Sigmoid colon (tissue), 7 donors: ENCODE results near the gene CEP164. TPM values are rescaled to one million over a fixed set of nuclear protein-coding genes. Genes with fewer than 3 reads are reported as not detected.
"Not testable (repeated sequence)": the region's sequence is repeated elsewhere in the genome, so short reads cannot be mapped to it uniquely, and the experiment has no call there.

Experiments
- DNase-seq: peaks from one replicate; pipeline ENCODE4 v3.0.0-alpha.2; 2019
- H3K27ac ChIP-seq, 4 donors: fragments of 200-600 bp; sonication (generic); one replicate each; pipeline ENCODE4 v1.5.1; 2016 to 2019; ENCODE audit warnings: mild to moderate bottlenecking in 1 of 4
- H3K27me3 ChIP-seq, 3 donors: fragments of 200-600 bp; sonication (generic); one replicate each; pipeline ENCODE4 v1.5.1; 2019; ENCODE audit warnings: mild to moderate bottlenecking in 1 of 3
- H3K36me3 ChIP-seq, 4 donors: fragments of 200-600 bp; sonication (generic); one replicate each; pipeline ENCODE4 v1.5.1; 2016 to 2019
- H3K4me1 ChIP-seq, 4 donors: fragments of 200-600 bp; sonication (generic); one replicate each; pipeline ENCODE4 v1.5.1; 2017 to 2019
- H3K4me3 ChIP-seq, 4 donors: fragments of 200-600 bp; sonication (generic); one replicate each; pipeline ENCODE4 v1.5.1; 2017 to 2019; ENCODE audit warnings: mild to moderate bottlenecking in 2 of 4, moderate library complexity in 1 of 4
- H3K9me3 ChIP-seq, 4 donors: fragments of 200-600 bp in 3 of 4; sonication (generic) in 3 of 4; one replicate each; pipeline versions ENCODE4 v1.5.1 to v1.6.1; 2013 to 2019
- CTCF ChIP-seq, 4 experiments: fragments of 450-650 bp in 3 of 4; fragments of 200-600 bp in 1 of 4; IDR thresholded peaks; one replicate each; pipeline ENCODE4 v1.5.1; 2016 to 2019; ENCODE audit warnings: antibody characterized with exemption in 4 of 4, mild to moderate bottlenecking in 3 of 4, moderate library complexity in 2 of 4
- EP300 ChIP-seq, 4 donors: sonication (generic); formaldehyde crosslinking; IDR thresholded peaks; one replicate each; pipeline ENCODE4 v1.6.1; 2017; ENCODE audit warnings: antibody characterized with exemption in 4 of 4
- POLR2A ChIP-seq, 2 donors: fragments of 450-650 bp; IDR thresholded peaks; one replicate each; pipeline ENCODE4 v1.6.1; 2016; ENCODE audit warnings: antibody characterized with exemption in 2 of 2, mild to moderate bottlenecking in 2 of 2, moderate library complexity in 2 of 2
- POLR2AphosphoS5 ChIP-seq, 4 donors: sonication (generic); formaldehyde crosslinking; IDR thresholded peaks; one replicate each; pipeline ENCODE4 v1.6.1; 2017; ENCODE audit warnings: antibody characterized with exemption in 4 of 4
- WGBS, 2 donors: extraction: QIAGEN DNeasy Blood & Tissue Kit; methylation state at CpG; one replicate each; pipeline ENCODE4 v1.1.7; 2013; 5-methylcytosine and 5-hydroxymethylcytosine counted together
- intact Hi-C: fragments of 100-400 bp; cut with DNase I; formaldehyde crosslinking; loops from one replicate; pipeline ENCODE4 v1.15.1; 2023
- polyA plus RNA-seq, 3 donors: library from polyadenylated mRNA; stranded (reverse); fragments of 200-250 nt; gene quantifications; one replicate each; pipeline ENCODE4 v1.2.3, GENCODE V29; 2013
- total RNA-seq, 4 donors: library from RNA; depleted of rRNA; stranded (reverse); fragments of >200 nt; gene quantifications; one replicate each; pipeline ENCODE4 v1.1.0, GENCODE V29; 2016
- donor health status: healthy with polysubstance abuse.
- donor health status: Bipolar disorder and iron deficiency.
- donor health status: healthy.

CEP164 gene
- total and polyA plus RNA-seq, 7 donors: 1.8 to 40.4 (median 16.3) TPM

GRCh38 chr11:117394221-117394925 is 66.7 kb downstream of the CEP164 start:
- DNase-seq: peak; percentile 45
- 93 to 96% methylated on average over 14 of the region's 14 CpGs for WGBS, 2 donors
- H3K36me3 ChIP-seq: peaks cover 14 to 93% (median 75%) of the 10 kb centered on the region in 4 donors
- peaks cover 0 to 3% (median 0%) of the 10 kb centered on the region in 4 donors for H3K9me3 ChIP-seq
- no peak overlapping the region for H3K4me3 ChIP-seq
- no peaks in the 10 kb centered on the region for H3K27me3 ChIP-seq
- H3K27ac ChIP-seq: no peak overlapping the region
- no peak for TF ChIP-seq POLR2AphosphoS5 (IDR thresholded peaks at IDR 0.05)
- TF ChIP-seq EP300 (IDR thresholded peaks at IDR 0.05): no peak
- TF ChIP-seq CTCF (IDR thresholded peaks at IDR 0.05): no peak
- TF ChIP-seq POLR2A (IDR thresholded peaks at IDR 0.05): no peak
- intact Hi-C loops: no loop called here
- no peaks in the 10 kb centered on the region for H3K4me1 ChIP-seq

GRCh38 chr11:117395476-117395875 is 67.8 kb downstream of the CEP164 start:
- no peaks in the 10 kb centered on the region for H3K27me3 ChIP-seq
- intact Hi-C loops: no loop called here
- H3K9me3 ChIP-seq: peaks cover 0 to 3% (median 0%) of the 10 kb centered on the region in 4 donors
- no peaks in the 10 kb centered on the region for H3K4me1 ChIP-seq
- no peak overlapping the region for H3K4me3 ChIP-seq
- peaks cover 14 to 84% (median 74%) of the 10 kb centered on the region in 4 donors for H3K36me3 ChIP-seq
- H3K27ac ChIP-seq: no peak overlapping the region
- WGBS, 2 donors: 90 to 96% methylated on average over 4 of the region's 4 CpGs
- peak; percentile 15 for DNase-seq
- TF ChIP-seq EP300 (IDR thresholded peaks at IDR 0.05): no peak
- no peak for TF ChIP-seq CTCF (IDR thresholded peaks at IDR 0.05)
- TF ChIP-seq POLR2A (IDR thresholded peaks at IDR 0.05): no peak
- no peak for TF ChIP-seq POLR2AphosphoS5 (IDR thresholded peaks at IDR 0.05)

GRCh38 chr11:117396970-117397369 is 69.3 kb downstream of the CEP164 start:
- Histone ChIP-seq H3K4me1 (no peaks in the 10 kb centered on the region), H3K36me3 (peaks cover 14 to 69% (median 60%) of the 10 kb centered on the region in 4 donors), H3K9me3 (peaks cover 0 to 3% (median 0%) of the 10 kb centered on the region in 4 donors), H3K27ac (no peak overlapping the region), H3K4me3 (no peak overlapping the region), H3K27me3 (no peaks in the 10 kb centered on the region)
- 98 to 99% methylated on average over 8 of the region's 8 CpGs for WGBS, 2 donors
- intact Hi-C loops: no loop called here
- DNase-seq: peak; percentile 40
- no peak for TF ChIP-seq POLR2A (IDR thresholded peaks at IDR 0.05)
- TF ChIP-seq POLR2AphosphoS5 (IDR thresholded peaks at IDR 0.05): no peak
- no peak for TF ChIP-seq CTCF (IDR thresholded peaks at IDR 0.05)

- H3K4me1 ChIP-seq, H3K27ac ChIP-seq, intact Hi-C loops, H3K9me3 ChIP-seq, H3K4me3 ChIP-seq, H3K27me3 ChIP-seq: not testable (repeated sequence)
- WGBS, 2 donors: 97 to 98% methylated on average over 2 of the region's 2 CpGs
- peak; percentile 25 for DNase-seq
- H3K36me3 ChIP-seq: peaks cover 8 to 67% (median 45%) of the 10 kb centered on the region in 4 donors
Observed at GRCh38 chr11:117398618-117399017, 71.0 kb downstream of the CEP164 start.

GRCh38 chr11:117399100-117399840 is 71.6 kb downstream of the CEP164 start:
- H3K4me1 ChIP-seq, H3K4me3 ChIP-seq, H3K27ac ChIP-seq, H3K9me3 ChIP-seq, intact Hi-C loops, DNase-seq, H3K27me3 ChIP-seq: not testable (repeated sequence)
- peaks cover 5 to 67% (median 41%) of the 10 kb centered on the region in 4 donors for H3K36me3 ChIP-seq
- 98 to 100% methylated on average over 2 of the region's 2 CpGs for WGBS, 2 donors

GRCh38 chr11:117405898-117406297 is 78.2 kb downstream of the CEP164 start:
- H3K4me3 ChIP-seq, H3K27ac ChIP-seq, DNase-seq, H3K27me3 ChIP-seq, intact Hi-C loops, H3K9me3 ChIP-seq, H3K4me1 ChIP-seq: not testable (repeated sequence)
- 96 to 97% methylated on average over 2 of the region's 2 CpGs for WGBS, 2 donors
- H3K36me3 ChIP-seq: peaks cover 6 to 72% (median 36%) of the 10 kb centered on the region in 4 donors
